Astrocyte (in vitro differentiated cells and primary cell): ENCODE measurements around the gene ZBTB8B. TPM values are rescaled to one million over a fixed set of nuclear protein-coding genes. Genes with fewer than 3 reads are reported as not detected.

ENCODE experiments used
- DNase-seq: peaks from one replicate; pipeline ENCODE4 v3.0.0-alpha.2; 2010; ENCODE audit warnings: low read depth
- FAIRE-seq: peaks from 2 replicates; lab custom pipeline; 2011; peaks lifted over from hg19 to GRCh38; lab: Jason Lieb, UNC
- H2AFZ ChIP-seq: 2 replicates; pipeline ENCODE4 v1.6.0; 2012; ENCODE audit warnings: low read depth, low read length, inconsistent platforms
- H3K27ac ChIP-seq: 2 replicates; pipeline ENCODE4 v1.5.1; 2011; ENCODE audit warnings: low read depth, low read length, inconsistent platforms
- H3K27me3 ChIP-seq: 2 replicates; pipeline ENCODE4 v1.6.0; 2011; ENCODE audit warnings: low read length, inconsistent platforms; ENCODE audit not compliant: insufficient read depth
- H3K36me3 ChIP-seq: 2 replicates; pipeline ENCODE4 v1.5.1; 2011; ENCODE audit warnings: low read length, inconsistent platforms; ENCODE audit not compliant: insufficient read depth
- H3K4me1 ChIP-seq: 2 replicates; pipeline ENCODE4 v1.5.1; 2011; ENCODE audit warnings: low read length, inconsistent platforms; ENCODE audit not compliant: insufficient read depth
- H3K4me2 ChIP-seq: 2 replicates; pipeline ENCODE4 v1.6.0; 2012; ENCODE audit warnings: low read length, inconsistent platforms
- H3K4me3 ChIP-seq: 2 replicates; pipeline ENCODE4 v1.5.1; 2011; ENCODE audit warnings: low read depth, mild to moderate bottlenecking, low read length, inconsistent platforms; ENCODE audit not compliant: insufficient read depth
- H3K79me2 ChIP-seq: 2 replicates; pipeline ENCODE4 v1.6.0; 2012; ENCODE audit warnings: mild to moderate bottlenecking, low read length, inconsistent platforms; ENCODE audit not compliant: insufficient read depth
- H3K9ac ChIP-seq: 2 replicates; pipeline ENCODE4 v1.6.0; 2012; ENCODE audit warnings: mild to moderate bottlenecking, low read length, inconsistent platforms
- H3K9me3 ChIP-seq: 2 replicates; pipeline ENCODE4 v1.5.1; 2012; ENCODE audit warnings: low read depth, mild to moderate bottlenecking, low read length, inconsistent platforms; ENCODE audit not compliant: insufficient read depth
- H4K20me1 ChIP-seq: 2 replicates; pipeline ENCODE4 v1.6.0; 2012; ENCODE audit warnings: low read length, inconsistent platforms; ENCODE audit not compliant: insufficient read depth
- H3K27ac Mint-ChIP-seq: one replicate; pipeline ENCODE4 v1.8.0; 2021; ENCODE audit warnings: mild to moderate bottlenecking, mixed read lengths; ENCODE audit not compliant: unreplicated experiment
- H3K27me3 Mint-ChIP-seq: one replicate; pipeline ENCODE4 v1.8.0; 2021; ENCODE audit warnings: low read depth, mixed read lengths; ENCODE audit not compliant: unreplicated experiment
- H3K36me3 Mint-ChIP-seq: one replicate; pipeline ENCODE4 v1.8.0; 2021; ENCODE audit warnings: low read depth, mixed read lengths; ENCODE audit not compliant: unreplicated experiment
- H3K4me1 Mint-ChIP-seq: one replicate; pipeline ENCODE4 v1.8.0; 2021; ENCODE audit warnings: low read depth, mixed read lengths; ENCODE audit not compliant: unreplicated experiment
- H3K4me3 Mint-ChIP-seq: one replicate; pipeline ENCODE4 v1.8.0; 2021; ENCODE audit warnings: mild to moderate bottlenecking, moderate library complexity, mixed read lengths; ENCODE audit not compliant: unreplicated experiment
- H3K9me3 Mint-ChIP-seq: one replicate; pipeline ENCODE4 v1.8.0; 2021; ENCODE audit warnings: mild to moderate bottlenecking, mixed read lengths; ENCODE audit not compliant: unreplicated experiment
- EZH2 ChIP-seq: IDR thresholded peaks from 2 replicates; pipeline ENCODE4 v1.6.1; 2012; ENCODE audit warnings: mild to moderate bottlenecking, low read length, inconsistent platforms; ENCODE audit not compliant: insufficient read depth
- total RNA-seq: library from RNA; stranded (reverse); gene quantifications from 2 replicates; pipeline ENCODE4 v1.2.1, GENCODE V29; 2021
- TF ChIP-seq, protein P1 (sequence below): IDR thresholded peaks from 2 replicates; pipeline ENCODE4 v1.5.1; 2011; ENCODE audit warnings: low read depth, mild to moderate bottlenecking, inconsistent platforms, low read length, moderate library complexity; ENCODE audit not compliant: insufficient read depth

The ZBTB8B gene
- total RNA-seq, 1 donor from 2014 or later: 0.18 TPM

DNA sequence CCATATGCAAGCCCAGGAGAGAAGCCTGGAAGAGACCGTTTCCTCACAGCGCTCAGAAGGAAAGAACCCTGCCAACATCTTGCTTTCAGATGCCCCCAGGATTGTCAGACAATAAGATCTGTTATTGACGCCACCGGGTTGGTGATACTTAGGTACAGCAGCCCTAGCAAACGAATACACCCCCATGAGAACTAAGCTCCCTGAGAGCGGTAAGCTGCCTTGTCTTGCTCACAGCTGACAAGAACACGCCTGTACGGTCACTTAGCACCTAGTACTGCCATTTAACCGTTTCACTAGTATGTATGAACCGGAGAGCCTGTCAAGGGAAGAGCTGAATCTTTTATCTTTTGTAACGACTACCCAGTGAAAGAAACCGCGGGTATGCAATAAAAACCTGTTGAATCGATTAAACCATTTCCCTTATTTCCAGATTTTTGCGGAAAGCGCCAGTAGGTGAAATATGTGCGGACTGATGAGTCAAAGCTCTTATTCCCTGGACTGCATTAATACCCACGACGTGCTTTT lies 619 bp upstream of the ZBTB8B start:
- H3K9ac ChIP-seq: peak overlapping the region; percentile 7
- H2AFZ ChIP-seq: peak overlapping the region; percentile 84
- TF ChIP-seq, protein P1, sequence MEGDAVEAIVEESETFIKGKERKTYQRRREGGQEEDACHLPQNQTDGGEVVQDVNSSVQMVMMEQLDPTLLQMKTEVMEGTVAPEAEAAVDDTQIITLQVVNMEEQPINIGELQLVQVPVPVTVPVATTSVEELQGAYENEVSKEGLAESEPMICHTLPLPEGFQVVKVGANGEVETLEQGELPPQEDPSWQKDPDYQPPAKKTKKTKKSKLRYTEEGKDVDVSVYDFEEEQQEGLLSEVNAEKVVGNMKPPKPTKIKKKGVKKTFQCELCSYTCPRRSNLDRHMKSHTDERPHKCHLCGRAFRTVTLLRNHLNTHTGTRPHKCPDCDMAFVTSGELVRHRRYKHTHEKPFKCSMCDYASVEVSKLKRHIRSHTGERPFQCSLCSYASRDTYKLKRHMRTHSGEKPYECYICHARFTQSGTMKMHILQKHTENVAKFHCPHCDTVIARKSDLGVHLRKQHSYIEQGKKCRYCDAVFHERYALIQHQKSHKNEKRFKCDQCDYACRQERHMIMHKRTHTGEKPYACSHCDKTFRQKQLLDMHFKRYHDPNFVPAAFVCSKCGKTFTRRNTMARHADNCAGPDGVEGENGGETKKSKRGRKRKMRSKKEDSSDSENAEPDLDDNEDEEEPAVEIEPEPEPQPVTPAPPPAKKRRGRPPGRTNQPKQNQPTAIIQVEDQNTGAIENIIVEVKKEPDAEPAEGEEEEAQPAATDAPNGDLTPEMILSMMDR: no peak
- peak; percentile 20 for TF ChIP-seq EZH2
- peaks cover 5% of the 10 kb centered on the region for H3K9me3 ChIP-seq
- H3K79me2 ChIP-seq: no peaks in the 10 kb centered on the region
- FAIRE-seq (no peak), DNase-seq (no peak)
- peak overlapping the region; percentile 83 for H3K4me2 ChIP-seq
- peaks cover 2% of the 10 kb centered on the region for H3K36me3 Mint-ChIP-seq
- H4K20me1 ChIP-seq: no peaks in the 10 kb centered on the region
- peaks cover 5% of the 10 kb centered on the region for H3K9me3 Mint-ChIP-seq
- H3K27ac ChIP-seq: no peak overlapping the region
- H3K36me3 ChIP-seq: no peaks in the 10 kb centered on the region
- H3K4me3 Mint-ChIP-seq: peak overlapping the region; percentile 90
- peaks cover 10% of the 10 kb centered on the region for H3K4me1 ChIP-seq
- peak overlapping the region; percentile 65 for H3K4me3 ChIP-seq
- no peak overlapping the region for H3K27ac Mint-ChIP-seq
- H3K4me1 Mint-ChIP-seq: peaks cover 6% of the 10 kb centered on the region
- peaks cover 28% of the 10 kb centered on the region for H3K27me3 ChIP-seq
- peaks cover 20% of the 10 kb centered on the region for H3K27me3 Mint-ChIP-seq

DNA sequence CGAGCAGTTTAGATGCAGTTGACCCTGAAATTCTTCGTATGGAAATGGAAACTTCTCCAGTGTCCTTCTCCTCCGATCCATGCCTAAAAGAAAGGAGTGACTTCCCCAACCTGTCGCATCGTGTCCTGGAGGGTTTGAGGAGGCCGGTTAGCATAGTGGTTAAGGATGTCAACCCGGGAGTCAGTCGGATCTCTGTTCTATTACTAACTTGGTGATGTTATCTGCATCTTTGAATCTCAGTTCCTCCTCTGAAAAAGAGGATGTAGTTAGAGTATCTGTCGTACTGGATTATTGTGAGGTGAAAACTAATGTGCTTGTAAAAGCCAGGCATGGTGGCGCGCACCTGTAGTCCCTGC lies 684 bp downstream of the ZBTB8B start:
- H3K4me3 ChIP-seq: peak overlapping the region; percentile 65
- peak overlapping the region; percentile 84 for H2AFZ ChIP-seq
- peaks cover 28% of the 10 kb centered on the region for H3K27me3 ChIP-seq
- no peaks in the 10 kb centered on the region for H4K20me1 ChIP-seq
- no peak overlapping the region for H3K9ac ChIP-seq
- no peaks in the 10 kb centered on the region for H3K79me2 ChIP-seq
- H3K36me3 Mint-ChIP-seq: peaks cover 2% of the 10 kb centered on the region
- peaks cover 10% of the 10 kb centered on the region for H3K4me1 ChIP-seq
- H3K9me3 ChIP-seq: no peaks in the 10 kb centered on the region
- H3K27ac Mint-ChIP-seq: no peak overlapping the region
- peak overlapping the region; percentile 90 for H3K4me3 Mint-ChIP-seq
- peaks cover 6% of the 10 kb centered on the region for H3K4me1 Mint-ChIP-seq
- peaks cover 3% of the 10 kb centered on the region for H3K9me3 Mint-ChIP-seq
- TF ChIP-seq, protein P1: no peak
- no peak for TF ChIP-seq EZH2
- H3K27me3 Mint-ChIP-seq: peaks cover 20% of the 10 kb centered on the region
- H3K27ac ChIP-seq: no peak overlapping the region
- no peaks in the 10 kb centered on the region for H3K36me3 ChIP-seq
- FAIRE-seq: no peak
- H3K4me2 ChIP-seq: peak overlapping the region; percentile 83
- no peak for DNase-seq

DNA sequence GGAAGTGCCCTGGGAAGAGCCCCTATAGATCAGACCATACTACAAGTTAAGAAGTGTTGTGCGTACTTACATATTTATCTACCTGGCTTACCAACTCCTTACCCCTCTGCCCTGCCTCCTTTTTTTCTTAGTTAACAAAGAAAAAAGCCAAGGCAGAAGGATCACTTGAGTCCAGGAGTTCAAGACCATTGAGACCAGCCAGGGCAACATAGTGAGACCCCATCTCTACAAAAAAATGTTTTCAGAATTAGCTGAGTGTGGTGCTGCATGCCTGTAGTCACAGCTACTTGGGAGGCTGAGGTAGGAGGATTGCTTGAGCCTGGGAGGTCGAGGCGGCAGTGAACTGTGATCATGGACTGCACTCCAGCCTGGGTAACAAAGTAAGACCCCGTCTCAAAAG lies 1.9 kb downstream of the ZBTB8B start:
- peaks cover 10% of the 10 kb centered on the region for H3K4me1 ChIP-seq
- H3K4me3 ChIP-seq: no peak overlapping the region
- no peak for DNase-seq
- H3K27ac ChIP-seq: no peak overlapping the region
- Mint-ChIP-seq H3K27ac (no peak overlapping the region), H3K4me3 (no peak overlapping the region), H3K27me3 (peaks cover 15% of the 10 kb centered on the region), H3K9me3 (peaks cover 3% of the 10 kb centered on the region), H3K4me1 (peaks cover 6% of the 10 kb centered on the region), H3K36me3 (peaks cover 2% of the 10 kb centered on the region)
- peaks cover 3% of the 10 kb centered on the region for H3K9me3 ChIP-seq
- no peak for FAIRE-seq
- H3K4me2 ChIP-seq: no peak overlapping the region
- peaks cover 26% of the 10 kb centered on the region for H3K27me3 ChIP-seq
- no peaks in the 10 kb centered on the region for H3K79me2 ChIP-seq
- H2AFZ ChIP-seq: no peak overlapping the region
- no peaks in the 10 kb centered on the region for H4K20me1 ChIP-seq
- TF ChIP-seq, protein P1: no peak
- TF ChIP-seq EZH2: no peak
- H3K9ac ChIP-seq: no peak overlapping the region
- H3K36me3 ChIP-seq: no peaks in the 10 kb centered on the region
